WERI-Rb-1 (cell line): ENCODE measurements around the gene PEX19.

Experiments used
- DNase-seq: peaks from one replicate; pipeline ENCODE4 v3.0.0-alpha.2; 2020
- H3K27ac ChIP-seq: fragments of 250-450 bp; sonication (Bioruptor Pico); 2 replicates; pipeline ENCODE4 v1.5.1; 2020; ENCODE audit warnings: mild to moderate bottlenecking, moderate library complexity
- H3K27me3 ChIP-seq: fragments of 250-450 bp; sonication (Bioruptor Pico); 2 replicates; pipeline ENCODE4 v1.5.1; 2021; ENCODE audit warnings: mild to moderate bottlenecking, low read depth, moderate library complexity; ENCODE audit not compliant: insufficient read depth, severe bottlenecking
- H3K36me3 ChIP-seq: fragments of 250-450 bp; sonication (Bioruptor Pico); 2 replicates; pipeline ENCODE4 v1.5.1; 2020; ENCODE audit warnings: mild to moderate bottlenecking, moderate library complexity
- H3K4me3 ChIP-seq: 2 replicates; pipeline ENCODE4 v1.5.1; 2011; ENCODE audit warnings: low read depth, mild to moderate bottlenecking, control low read depth, low read length
- H3K9me3 ChIP-seq: fragments of 250-450 bp; sonication (Bioruptor Pico); 2 replicates; pipeline ENCODE4 v1.5.1; 2021; ENCODE audit warnings: mild to moderate bottlenecking, moderate library complexity; ENCODE audit not compliant: severe bottlenecking
- CTCF ChIP-seq: IDR thresholded peaks from 2 replicates; pipeline ENCODE4 v1.5.1; 2011; ENCODE audit warnings: low read depth, mild to moderate bottlenecking, control low read depth, inconsistent platforms, low read length

The PEX19 gene

GRCh38 chr1:160267284-160267991 is 17.5 kb downstream of the PEX19 start:
- Histone ChIP-seq H3K27me3 (no peaks in the 10 kb centered on the region), H3K27ac (no peak overlapping the region), H3K9me3 (no peaks in the 10 kb centered on the region), H3K4me3 (no peak overlapping the region), H3K36me3 (no peaks in the 10 kb centered on the region)
- no peak for TF ChIP-seq CTCF
- peak; percentile 79 for DNase-seq

GRCh38 chr1:160264795-160265307 is 20.1 kb downstream of the PEX19 start:
- TF ChIP-seq CTCF, result no peak
- Histone ChIP-seq H3K27ac (no peak overlapping the region), H3K27me3 (no peaks in the 10 kb centered on the region), H3K36me3 (peaks cover 10% of the 10 kb centered on the region), H3K4me3 (no peak overlapping the region), H3K9me3 (no peaks in the 10 kb centered on the region)
- DNase-seq, result no peak

GRCh38 chr1:160261893-160262794 is 22.8 kb downstream of the PEX19 start, which contains the start of gene DCAF8:
TSS of gene DCAF8 (minus strand) at chr1:160262549. CDS start at chr1:160244008, 18,541 bp downstream.
- TF ChIP-seq CTCF, result no peak
- H3K27ac ChIP-seq, result peak within 1 kb of the TSS; percentile 97

GRCh38 chr1:160261556-160261892 is 23.4 kb downstream of the PEX19 start:
- H3K9me3 ChIP-seq, result no peaks in the 10 kb centered on the region
- peak overlapping the region; percentile 97 for H3K27ac ChIP-seq
- H3K36me3 ChIP-seq, result peaks cover 17% of the 10 kb centered on the region
- no peaks in the 10 kb centered on the region for H3K27me3 ChIP-seq
- peak overlapping the region; percentile 66 for H3K4me3 ChIP-seq
- DNase-seq, result peak; percentile 34
- no peak for TF ChIP-seq CTCF

More at GRCh38 chr1:160261893-160262794, 22.8 kb downstream of the PEX19 start, which contains the start of gene DCAF8:
- Histone ChIP-seq H3K36me3 (peaks cover 17% of the 10 kb centered on the region), H3K4me3 (peak within 1 kb of the TSS; percentile 66), H3K9me3 (no peaks in the 10 kb centered on the region), H3K27me3 (no peaks in the 10 kb centered on the region)
- DNase-seq, result peak; percentile 100

GRCh38 chr1:160260406-160261382 is 24.2 kb downstream of the PEX19 start:
- DNase-seq, result no peak

More at GRCh38 chr1:160260406-160261382, 24.2 kb downstream of the PEX19 start:
- TF ChIP-seq CTCF, result no peak
- H3K9me3 ChIP-seq, result no peaks in the 10 kb centered on the region
- H3K4me3 ChIP-seq, result peak overlapping the region; percentile 66
- H3K27me3 ChIP-seq, result no peaks in the 10 kb centered on the region
- H3K36me3 ChIP-seq, result peaks cover 17% of the 10 kb centered on the region
- H3K27ac ChIP-seq, result peak overlapping the region; percentile 97
